ENCODE measurements around the gene LIF.

Gene LIF

GRCh38 chr22:30232716-30233218, 13.8 kb downstream of the LIF start:
- POLR2A ChIA-PET = no interaction called here
- TF ChIP-seq FOXA1 (IDR thresholded peaks at IDR 0.05) (no peak), ELF4 (IDR thresholded peaks at IDR 0.05) (no peak), TARDBP (IDR thresholded peaks at IDR 0.05) (no peak), CTBP1 (IDR thresholded peaks at IDR 0.05; ENCODE audit: borderline replicate concordance) (no peak), HDGF (IDR thresholded peaks at IDR 0.05; ENCODE audit: borderline replicate concordance) (no peak), FOXM1 (IDR thresholded peaks at IDR 0.05; ENCODE audit: borderline replicate concordance) (no peak), L3MBTL2 (conservative IDR thresholded peaks at IDR 0.05) (no peak)
- CTCF ChIA-PET = interaction anchor here (0.5 kb wide), 1 partner anchor 54 kb away, joined by 3 read pairs; no protein-coding TSS in a partner anchor
- no peak for DNase-seq (ENCODE audit: extremely low spot score)

DNA sequence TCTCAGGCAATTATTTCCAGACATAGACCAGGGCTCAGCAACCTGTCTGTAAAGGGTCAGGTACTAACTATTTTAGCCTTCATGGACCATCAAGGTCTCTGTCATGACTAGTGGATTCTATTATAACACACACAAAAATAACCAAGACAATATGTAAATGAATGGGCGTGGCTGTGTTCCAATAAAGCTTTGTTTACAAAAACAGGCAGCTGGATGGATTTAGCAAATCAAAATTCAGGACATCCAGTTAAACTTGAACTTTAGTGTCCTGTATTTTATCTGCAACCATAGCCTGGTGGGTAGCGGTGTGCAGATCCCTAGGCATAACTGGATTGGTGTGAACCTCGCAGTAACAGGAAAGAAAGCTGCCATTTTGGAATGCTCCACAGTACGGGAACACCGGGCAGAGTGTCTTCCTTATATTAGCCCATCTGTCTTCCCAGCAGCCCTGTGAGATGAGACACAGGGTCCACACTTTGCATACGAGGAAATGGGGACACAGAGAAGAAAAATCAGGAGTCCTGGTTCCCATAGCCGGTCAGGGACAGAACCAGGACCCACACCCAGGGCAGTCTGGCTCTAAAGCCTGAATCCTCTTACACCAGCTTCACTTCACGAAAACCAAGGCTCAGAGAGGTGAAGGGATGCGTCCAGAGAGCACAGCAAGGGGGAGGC, 15.6 kb downstream of the LIF start:
- POLR2A ChIA-PET = no interaction called here
- DNase-seq (ENCODE audit: extremely low spot score) = no peak
- CTCF ChIA-PET = no interaction called here
- TF ChIP-seq ZNF384 (IDR thresholded peaks at IDR 0.05) (no peak), FOXK2 (IDR thresholded peaks at IDR 0.05) (no peak), HDGF (IDR thresholded peaks at IDR 0.05; ENCODE audit: borderline replicate concordance) (no peak), FOXA1 (IDR thresholded peaks at IDR 0.05) (no peak), SP1 (IDR thresholded peaks at IDR 0.05) (no peak), NFRKB (IDR thresholded peaks at IDR 0.05) (no peak), FOXM1 (IDR thresholded peaks at IDR 0.05; ENCODE audit: borderline replicate concordance) (no peak), BHLHE40 (IDR thresholded peaks at IDR 0.05; ENCODE audit: borderline replicate concordance) (no peak), ELF4 (IDR thresholded peaks at IDR 0.05) (no peak), TARDBP (IDR thresholded peaks at IDR 0.05) (no peak), CTBP1 (IDR thresholded peaks at IDR 0.05; ENCODE audit: borderline replicate concordance) (no peak), LEF1 (IDR thresholded peaks at IDR 0.05; ENCODE audit: borderline replicate concordance) (no peak), SUZ12 (IDR thresholded peaks at IDR 0.05) (no peak), L3MBTL2 (conservative IDR thresholded peaks at IDR 0.05) (no peak), ARNT (IDR thresholded peaks at IDR 0.05) (no peak)
- TF ChIP-seq, protein P1, sequence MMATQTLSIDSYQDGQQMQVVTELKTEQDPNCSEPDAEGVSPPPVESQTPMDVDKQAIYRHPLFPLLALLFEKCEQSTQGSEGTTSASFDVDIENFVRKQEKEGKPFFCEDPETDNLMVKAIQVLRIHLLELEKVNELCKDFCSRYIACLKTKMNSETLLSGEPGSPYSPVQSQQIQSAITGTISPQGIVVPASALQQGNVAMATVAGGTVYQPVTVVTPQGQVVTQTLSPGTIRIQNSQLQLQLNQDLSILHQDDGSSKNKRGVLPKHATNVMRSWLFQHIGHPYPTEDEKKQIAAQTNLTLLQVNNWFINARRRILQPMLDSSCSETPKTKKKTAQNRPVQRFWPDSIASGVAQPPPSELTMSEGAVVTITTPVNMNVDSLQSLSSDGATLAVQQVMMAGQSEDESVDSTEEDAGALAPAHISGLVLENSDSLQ (IDR thresholded peaks at IDR 0.05) = no peak

- no peak for TF ChIP-seq ELF4 (IDR thresholded peaks at IDR 0.05)
- ChIA-PET CTCF (no interaction called here), POLR2A (no interaction called here)
- DNase-seq (ENCODE audit: extremely low spot score) = no peak
These were observed 16.2 kb downstream of the LIF start for GRCh38 chr22:30230330-30230729.

- CTCF ChIA-PET = no interaction called here
- POLR2A ChIA-PET = no interaction called here
- TF ChIP-seq NFRKB (IDR thresholded peaks at IDR 0.05) = no peak
- TF ChIP-seq L3MBTL2 (conservative IDR thresholded peaks at IDR 0.05) = no peak
- TF ChIP-seq SP1 (IDR thresholded peaks at IDR 0.05) = no peak
- no peak for TF ChIP-seq TARDBP (IDR thresholded peaks at IDR 0.05)
- TF ChIP-seq LEF1 (IDR thresholded peaks at IDR 0.05; ENCODE audit: borderline replicate concordance) = no peak
- TF ChIP-seq, protein P1 (IDR thresholded peaks at IDR 0.05) = no peak
- no peak for TF ChIP-seq FOXK2 (IDR thresholded peaks at IDR 0.05)
- no peak for TF ChIP-seq ARNT (IDR thresholded peaks at IDR 0.05)
- no peak for TF ChIP-seq ELF4 (IDR thresholded peaks at IDR 0.05)
- TF ChIP-seq FOXA1 (IDR thresholded peaks at IDR 0.05) = no peak
- TF ChIP-seq ZNF384 (IDR thresholded peaks at IDR 0.05) = no peak
- no peak for TF ChIP-seq BHLHE40 (IDR thresholded peaks at IDR 0.05; ENCODE audit: borderline replicate concordance)
- TF ChIP-seq CTBP1 (IDR thresholded peaks at IDR 0.05; ENCODE audit: borderline replicate concordance) = no peak
- TF ChIP-seq HDGF (IDR thresholded peaks at IDR 0.05; ENCODE audit: borderline replicate concordance) = no peak
- no peak for TF ChIP-seq FOXM1 (IDR thresholded peaks at IDR 0.05; ENCODE audit: borderline replicate concordance)
- no peak for TF ChIP-seq SUZ12 (IDR thresholded peaks at IDR 0.05)
- no peak for DNase-seq (ENCODE audit: extremely low spot score)
These were observed 17.8 kb downstream of the LIF start for GRCh38 chr22:30228509-30229359.

DNA sequence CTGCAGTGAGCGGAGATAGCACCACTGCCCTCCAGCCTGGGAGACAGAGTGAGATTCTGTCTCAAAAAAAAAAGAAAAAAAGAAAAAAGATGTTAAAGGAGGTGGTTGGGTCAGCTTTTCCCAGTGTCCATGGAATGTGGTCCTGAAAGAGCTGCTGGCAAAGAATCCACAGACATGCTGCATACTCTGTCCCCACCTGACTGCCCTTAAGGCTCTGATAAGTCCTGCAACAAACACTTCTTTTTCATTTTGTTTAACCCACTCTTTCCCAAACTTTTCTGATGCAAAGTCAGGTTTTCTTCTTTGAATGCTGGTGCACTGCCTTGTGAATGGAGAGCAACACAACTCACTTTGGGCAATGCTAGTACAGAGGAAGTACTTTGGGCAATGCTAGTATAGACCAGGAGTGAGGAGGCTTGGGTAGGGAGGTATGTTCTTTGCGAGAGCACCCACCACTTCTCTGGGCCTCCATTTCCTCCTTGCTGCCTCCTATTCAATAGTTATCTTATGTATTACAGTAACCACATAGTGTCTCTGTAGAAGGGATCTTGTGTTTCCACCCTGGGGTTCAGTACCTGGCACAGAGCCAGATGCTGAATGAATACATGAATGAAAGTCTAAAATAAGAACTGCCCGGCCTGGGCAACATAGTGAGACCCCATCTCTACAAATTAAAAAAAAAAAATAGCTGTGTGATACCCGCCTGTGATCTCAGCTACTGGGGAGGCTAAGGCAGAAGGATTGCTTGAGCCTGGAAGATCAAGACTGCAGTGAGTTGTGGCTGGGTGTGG, 18.9 kb downstream of the LIF start:
- ChIA-PET CTCF (no interaction called here), POLR2A (no interaction called here)

More for the DNA sequence above, 18.9 kb downstream of the LIF start:
- no peak for TF ChIP-seq FOXM1 (IDR thresholded peaks at IDR 0.05; ENCODE audit: borderline replicate concordance)
- TF ChIP-seq TARDBP (IDR thresholded peaks at IDR 0.05) = no peak
- TF ChIP-seq ZNF384 (IDR thresholded peaks at IDR 0.05) = no peak
- no peak for TF ChIP-seq CTBP1 (IDR thresholded peaks at IDR 0.05; ENCODE audit: borderline replicate concordance)
- no peak for TF ChIP-seq L3MBTL2 (conservative IDR thresholded peaks at IDR 0.05)
- TF ChIP-seq NFRKB (IDR thresholded peaks at IDR 0.05) = no peak
- no peak for TF ChIP-seq ARNT (IDR thresholded peaks at IDR 0.05)
- TF ChIP-seq, protein P1 (IDR thresholded peaks at IDR 0.05) = no peak
- no peak for TF ChIP-seq HDGF (IDR thresholded peaks at IDR 0.05; ENCODE audit: borderline replicate concordance)
- TF ChIP-seq ELF4 (IDR thresholded peaks at IDR 0.05) = no peak
- TF ChIP-seq LEF1 (IDR thresholded peaks at IDR 0.05; ENCODE audit: borderline replicate concordance) = no peak
- TF ChIP-seq BHLHE40 (IDR thresholded peaks at IDR 0.05; ENCODE audit: borderline replicate concordance) = no peak
- no peak for DNase-seq (ENCODE audit: extremely low spot score)

All from HEK293T (cell line).